Liver (tissue), 3 donors: ENCODE data around the gene COL26A1.

Experiments used
- CTCF ChIP-seq: fragments of 150-350 bp; IDR thresholded peaks from 2 replicates; pipeline ENCODE4 v1.5.1; 2017; ENCODE audit warnings: improper control_type of control experiment, low read depth, low read length; ENCODE audit not compliant: missing input control
- TAF1 ChIP-seq: conservative IDR thresholded peaks from 2 replicates; pipeline ENCODE4 v1.6.1; 2016; ENCODE audit warnings: antibody characterized with exemption, mild to moderate bottlenecking
- TF ChIP-seq, protein P1 (sequence below): IDR thresholded peaks from 2 replicates; pipeline ENCODE4 v1.6.1; 2016; ENCODE audit warnings: antibody characterized with exemption
- donor health status: healthy.
- donor health status: healthy.

DNA sequence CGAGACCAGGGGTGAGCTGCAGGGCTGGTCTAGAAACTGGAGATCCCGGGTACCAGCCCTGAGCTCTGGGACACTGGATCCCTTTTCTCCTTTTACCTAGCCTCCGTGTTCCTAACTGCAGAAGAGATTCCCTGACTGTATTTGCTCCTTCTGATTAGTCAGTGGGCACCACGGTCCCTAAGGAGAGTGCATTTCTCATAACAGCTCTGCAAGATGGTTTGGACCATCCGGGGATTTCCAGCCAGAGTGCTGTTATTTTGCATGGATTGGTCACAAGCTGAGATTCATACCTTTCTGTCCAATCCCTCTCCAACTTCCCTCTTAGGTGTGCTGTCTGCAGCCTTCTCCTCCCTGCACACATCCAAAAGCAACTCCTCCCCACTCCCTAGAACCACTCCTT lies 143.9 kb downstream of the COL26A1 start:
- TF ChIP-seq CTCF (no peak), TAF1 (no peak)
- TF ChIP-seq, protein P1, sequence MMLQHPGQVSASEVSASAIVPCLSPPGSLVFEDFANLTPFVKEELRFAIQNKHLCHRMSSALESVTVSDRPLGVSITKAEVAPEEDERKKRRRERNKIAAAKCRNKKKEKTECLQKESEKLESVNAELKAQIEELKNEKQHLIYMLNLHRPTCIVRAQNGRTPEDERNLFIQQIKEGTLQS, result no peak
